OCI-LY1 (cell line): ENCODE data around the gene DLL4.

Experiments used
- H2AFZ ChIP-seq: fragments of 200-600 bp; sonication (generic), shearing (Covaris generic); 2 replicates; pipeline ENCODE4 v1.6.0; 2014; ENCODE audit warnings: antibody characterized with exemption, mild to moderate bottlenecking, low read length
- H3F3A ChIP-seq: fragments of 200-600 bp; sonication (generic), shearing (Covaris generic); 2 replicates; pipeline ENCODE4 v1.6.0; 2014; ENCODE audit warnings: mild to moderate bottlenecking, antibody characterized with exemption, low read length, moderate library complexity; ENCODE audit not compliant: insufficient read depth
- H3K27ac ChIP-seq: fragments of 200-600 bp; sonication (generic); 2 replicates; pipeline ENCODE4 v1.5.1; 2014; ENCODE audit warnings: low read length, mixed run types, mild to moderate bottlenecking, low read depth; ENCODE audit not compliant: poor library complexity, severe bottlenecking
- H3K27me3 ChIP-seq: fragments of 200-600 bp; sonication (generic); 2 replicates; pipeline ENCODE4 v1.6.0; 2014; ENCODE audit warnings: antibody characterized with exemption, mild to moderate bottlenecking, low read length, moderate library complexity; ENCODE audit not compliant: insufficient read depth
- H3K36me3 ChIP-seq: fragments of 200-600 bp; sonication (generic); 2 replicates; pipeline ENCODE4 v1.6.1; 2014; ENCODE audit warnings: mild to moderate bottlenecking, antibody characterized with exemption, low read length, moderate library complexity, mixed read lengths; ENCODE audit not compliant: insufficient read depth
- H3K4me1 ChIP-seq: fragments of 200-600 bp; sonication (generic); 2 replicates; pipeline ENCODE4 v1.5.1; 2014; ENCODE audit warnings: mild to moderate bottlenecking, low read length, moderate library complexity; ENCODE audit not compliant: insufficient read depth, severe bottlenecking
- H3K4me2 ChIP-seq: fragments of 200-600 bp; sonication (generic), shearing (Covaris generic); 2 replicates; pipeline ENCODE4 v1.6.1; 2014; ENCODE audit warnings: low read length
- H3K4me3 ChIP-seq: fragments of 200-600 bp; sonication (generic); 2 replicates; pipeline ENCODE4 v1.5.1; 2014; ENCODE audit warnings: low read length, low read depth, mild to moderate bottlenecking, mixed read lengths; ENCODE audit not compliant: poor library complexity, severe bottlenecking
- H3K79me2 ChIP-seq: fragments of 200-600 bp; shearing (Covaris generic); 2 replicates; pipeline ENCODE4 v1.6.1; 2016; ENCODE audit warnings: mixed run types, low read length, mixed read lengths; ENCODE audit not compliant: insufficient read depth
- H3K9ac ChIP-seq: fragments of 200-600 bp; sonication (generic), shearing (Covaris generic); 2 replicates; pipeline ENCODE4 v1.6.1; 2014; ENCODE audit warnings: mild to moderate bottlenecking, low read length, mixed read lengths
- H3K9me2 ChIP-seq: fragments of 200-600 bp; sonication (generic), shearing (Covaris generic); 2 replicates; pipeline ENCODE4 v1.6.1; 2014; ENCODE audit warnings: low read depth, mild to moderate bottlenecking, low read length, mixed read lengths
- H3K9me3 ChIP-seq: fragments of 200-600 bp; shearing (Covaris generic); 2 replicates; pipeline ENCODE4 v1.6.1; 2014; ENCODE audit warnings: low read length, mixed read lengths
- H4K20me1 ChIP-seq: fragments of 200-600 bp; sonication (generic), shearing (Covaris generic); 2 replicates; pipeline ENCODE4 v1.6.0; 2016; ENCODE audit warnings: mild to moderate bottlenecking, low read length; ENCODE audit not compliant: insufficient read depth
- CTCF ChIP-seq: fragments of 200-600 bp; sonication (generic), shearing (Covaris generic); IDR thresholded peaks from 2 replicates; pipeline ENCODE4 v1.5.1; 2017; ENCODE audit warnings: mild to moderate bottlenecking, antibody characterized with exemption, low read length, moderate library complexity, mixed read lengths
- EZH2 ChIP-seq: fragments of 200-600 bp; sonication (generic), shearing (Covaris generic); IDR thresholded peaks from 2 replicates; pipeline ENCODE4 v1.8.0; 2017; ENCODE audit warnings: borderline replicate concordance, mixed run types, mild to moderate bottlenecking, antibody characterized with exemption, low read length, moderate library complexity, mixed read lengths

Gene DLL4

GRCh38 chr15:40918799-40919392, 10.2 kb upstream of the DLL4 start:
- Histone ChIP-seq H3K9ac (no peak overlapping the region), H3K9me3 (no peaks in the 10 kb centered on the region), H3F3A (no peaks in the 10 kb centered on the region), H3K79me2 (no peaks in the 10 kb centered on the region), H3K4me2 (no peak overlapping the region), H3K27ac (no peak overlapping the region), H3K27me3 (no peaks in the 10 kb centered on the region; the same call in 1 of the 2 replicates), H3K4me1 (no peaks in the 10 kb centered on the region), H4K20me1 (no peaks in the 10 kb centered on the region), H2AFZ (no peak overlapping the region), H3K4me3 (no peak overlapping the region), H3K36me3 (no peaks in the 10 kb centered on the region), H3K9me2 (no peaks in the 10 kb centered on the region)
- TF ChIP-seq CTCF (no peak), EZH2 (no peak)

- H3K9ac ChIP-seq: no peak overlapping the region
Measured at GRCh38 chr15:40921949-40922607, 7.1 kb upstream of the DLL4 start.

GRCh38 chr15:40922608-40923005, 6.5 kb upstream of the DLL4 start:
- Histone ChIP-seq H2AFZ (no peak overlapping the region), H3K79me2 (no peaks in the 10 kb centered on the region), H3K27me3 (peaks cover 10% of the 10 kb centered on the region), H3F3A (no peaks in the 10 kb centered on the region), H3K9me2 (no peaks in the 10 kb centered on the region), H3K9ac (no peak overlapping the region), H3K4me2 (no peak overlapping the region), H3K4me1 (peaks cover 7% of the 10 kb centered on the region), H3K9me3 (no peaks in the 10 kb centered on the region), H3K36me3 (no peaks in the 10 kb centered on the region), H4K20me1 (no peaks in the 10 kb centered on the region), H3K4me3 (no peak overlapping the region), H3K27ac (no peak overlapping the region)
- TF ChIP-seq CTCF: no peak
- no peak for TF ChIP-seq EZH2

More at GRCh38 chr15:40921949-40922607, 7.1 kb upstream of the DLL4 start:
- Histone ChIP-seq H2AFZ (no peak overlapping the region), H3F3A (no peaks in the 10 kb centered on the region), H3K4me3 (no peak overlapping the region), H3K4me2 (no peak overlapping the region), H3K4me1 (peaks cover 4% of the 10 kb centered on the region), H3K9me3 (no peaks in the 10 kb centered on the region), H3K36me3 (no peaks in the 10 kb centered on the region), H3K27me3 (peaks cover 6% of the 10 kb centered on the region), H3K27ac (no peak overlapping the region), H3K79me2 (no peaks in the 10 kb centered on the region), H3K9me2 (no peaks in the 10 kb centered on the region), H4K20me1 (no peaks in the 10 kb centered on the region)
- TF ChIP-seq CTCF (no peak), EZH2 (no peak)
